T-cell (primary cell): ENCODE measurements around the gene RIF1. TPM values are rescaled to one million over a fixed set of nuclear protein-coding genes. Genes with fewer than 3 reads are reported as not detected.

Experiments
- ATAC-seq, 4 experiments: fragments of 200-7000 bp in 3 of 4; fragments of 150-1000 bp in 1 of 4; cut with Tn5 transposase; replicated peaks in 1 of 4; 1 replicate in 3 of 4; 2 replicates in 1 of 4; pipeline ENCODE4 v1.10.0; 2021; ENCODE audit warnings: moderate library complexity in 3 of 4, mild to moderate bottlenecking in 2 of 4, moderate number of reproducible peaks in 1 of 4
- CTCF ChIA-PET, 2 donors: fragments of 300-600 bp; sonication (Branson Sonifier 250); formaldehyde crosslinking; loops; one replicate each; lab custom pipeline; 2022; ENCODE audit warnings: antibody characterized with exemption in 2 of 2; lab: Charles Lee
- POLR2A ChIA-PET, 2 donors: fragments of 300-600 bp; sonication (Branson Sonifier 250); formaldehyde crosslinking; loops; one replicate each; lab custom pipeline; 2022; ENCODE audit warnings: antibody characterized with exemption in 2 of 2; lab: Charles Lee
- DNase-seq, 35 experiments: peaks; one replicate each; pipeline versions ENCODE4 v3.0.0 to v3.0.0-alpha.2; 2013 to 2023
- H3K27ac ChIP-seq: one replicate; pipeline ENCODE4 v1.5.1; 2013; ENCODE audit warnings: low read length
- H3K27me3 ChIP-seq, 2 experiments: replicated peaks in 1 of 2; 1 replicate in 1 of 2; 2 replicates in 1 of 2; pipeline versions ENCODE4 v1.6.1 to v1.7.0; 2013; ENCODE audit warnings: low read length in 1 of 2, mixed read lengths in 1 of 2; ENCODE audit not compliant: control insufficient read depth in 2 of 2, insufficient read depth in 2 of 2; ENCODE audit errors: extremely low read depth in 1 of 2
- H3K36me3 ChIP-seq, 2 donors: 1 replicate in 1 of 2; 2 replicates in 1 of 2; pipeline versions ENCODE4 v1.6.1 to v1.7.0; 2013; ENCODE audit warnings: low read length in 1 of 2; ENCODE audit not compliant: control insufficient read depth in 2 of 2, insufficient read depth in 1 of 2; ENCODE audit errors: extremely low read depth in 1 of 2
- H3K4me1 ChIP-seq, 2 experiments: 1 replicate in 1 of 2; 2 replicates in 1 of 2; pipeline versions ENCODE4 v1.6.1 to v1.7.0; 2013; ENCODE audit warnings: low read length in 2 of 2, mixed read lengths in 1 of 2; ENCODE audit not compliant: insufficient read depth in 2 of 2, control insufficient read depth in 1 of 2; ENCODE audit errors: extremely low read depth in 1 of 2
- H3K4me3 ChIP-seq, 2 donors: 1 replicate in 1 of 2; 2 replicates in 1 of 2; pipeline versions ENCODE4 v1.5.1 to v1.7.0; 2013; ENCODE audit warnings: mild to moderate bottlenecking in 2 of 2, low read length in 1 of 2, moderate library complexity in 1 of 2; ENCODE audit not compliant: control insufficient read depth in 1 of 2; ENCODE audit errors: extremely low read depth in 1 of 2
- H3K9me3 ChIP-seq: 2 replicates; pipeline ENCODE4 v1.7.0; 2013
- H3K27ac Mint-ChIP-seq, 2 donors: one replicate each; pipeline ENCODE4 v1.8.0; 2020 to 2021; ENCODE audit warnings: mild to moderate bottlenecking in 2 of 2, mixed read lengths in 2 of 2
- H3K27me3 Mint-ChIP-seq, 2 donors: one replicate each; pipeline ENCODE4 v1.8.0; 2021 to 2022; ENCODE audit warnings: mixed read lengths in 2 of 2
- H3K36me3 Mint-ChIP-seq: one replicate; pipeline ENCODE4 v1.8.0; 2021; ENCODE audit warnings: mixed read lengths
- H3K4me1 Mint-ChIP-seq, 3 donors: one replicate each; pipeline ENCODE4 v1.8.0; 2020 to 2022; ENCODE audit warnings: mixed read lengths in 3 of 3, mild to moderate bottlenecking in 1 of 3
- H3K4me3 Mint-ChIP-seq, 3 donors: one replicate each; pipeline ENCODE4 v1.8.0; 2020 to 2022; ENCODE audit warnings: mild to moderate bottlenecking in 3 of 3, mixed read lengths in 3 of 3, moderate library complexity in 3 of 3
- H3K9me3 Mint-ChIP-seq, 3 donors: one replicate each; pipeline ENCODE4 v1.8.0; 2020 to 2022; ENCODE audit warnings: mixed read lengths in 3 of 3
- WGBS: methylation state at CpG from one replicate; pipeline ENCODE4 v1.1.5; 2013; ENCODE audit warnings: missing lambda C conversion rate; ENCODE audit not compliant: insufficient coverage; 5-methylcytosine and 5-hydroxymethylcytosine counted together
- total RNA-seq, 35 experiments: library from RNA in 6 of 35; stranded (reverse) in 6 of 35; fragments of 120-200 nt in 1 of 35; gene quantifications; one replicate each; pipeline versions ENCODE4 v1.2.1 to v1.2.4 and lab custom pipeline; 2013 to 2026

The RIF1 gene
- total RNA-seq, 5 donors from 2014 or later (not counting 1 experiment from before 2014, with no cell fraction given) = 46.6 to 68.3 (median 58.3) TPM

GRCh38 chr2:151470556-151470955 is 60.9 kb downstream of the RIF1 start:
- Histone ChIP-seq H3K4me1 (no peaks in the 10 kb centered on the region), H3K9me3 (no peaks in the 10 kb centered on the region), H3K27me3 (no peaks in the 10 kb centered on the region), H3K36me3 (peaks cover 7 to 63% of the 10 kb centered on the region in 2 donors), H3K27ac (no peak overlapping the region), H3K4me3 (no peak overlapping the region)
- ChIA-PET POLR2A (no interaction called here), CTCF (no interaction called here)
- no CpG with 5 or more reads among the region's 1 CpG for WGBS
- Mint-ChIP-seq H3K27ac (no peak overlapping the region), H3K27me3 (no peaks in the 10 kb centered on the region), H3K36me3 (peaks cover 75% of the 10 kb centered on the region), H3K4me3 (no peak overlapping the region), H3K9me3 (no peaks in the 10 kb centered on the region), H3K4me1 (peaks cover 0 to 9% (median under 1%) of the 10 kb centered on the region in 3 donors)
- no peak for DNase-seq
- no peak for ATAC-seq

GRCh38 chr2:151472966-151473365 is 63.3 kb downstream of the RIF1 start:
- H3K27me3 Mint-ChIP-seq = no peaks in the 10 kb centered on the region
- H3K4me3 Mint-ChIP-seq = no peak overlapping the region
- Histone ChIP-seq H3K4me1 (no peaks in the 10 kb centered on the region), H3K27me3 (no peaks in the 10 kb centered on the region), H3K9me3 (no peaks in the 10 kb centered on the region), H3K36me3 (peaks cover 10 to 58% of the 10 kb centered on the region in 2 donors), H3K27ac (no peak overlapping the region), H3K4me3 (no peak overlapping the region)
- ATAC-seq (no peak), DNase-seq (no peak)
- ChIA-PET CTCF (no interaction called here), POLR2A (no interaction called here)
- no peak overlapping the region for H3K27ac Mint-ChIP-seq
- H3K9me3 Mint-ChIP-seq = no peaks in the 10 kb centered on the region
- WGBS = 67% methylated on average over 1 of the region's 3 CpGs
- peaks cover 69% of the 10 kb centered on the region for H3K36me3 Mint-ChIP-seq
- peaks cover 0 to 9% (median 0%) of the 10 kb centered on the region in 3 donors for H3K4me1 Mint-ChIP-seq

- ATAC-seq (no peak), DNase-seq (no peak)
- Histone ChIP-seq H3K36me3 (peaks cover 10 to 40% of the 10 kb centered on the region in 2 donors), H3K27ac (no peak overlapping the region), H3K27me3 (no peaks in the 10 kb centered on the region), H3K9me3 (no peaks in the 10 kb centered on the region), H3K4me1 (no peaks in the 10 kb centered on the region), H3K4me3 (no peak overlapping the region)
- Mint-ChIP-seq H3K27ac (no peak overlapping the region), H3K4me3 (no peak overlapping the region), H3K36me3 (peaks cover 62% of the 10 kb centered on the region), H3K9me3 (no peaks in the 10 kb centered on the region), H3K4me1 (peaks cover 0 to 9% (median 0%) of the 10 kb centered on the region in 3 donors), H3K27me3 (no peaks in the 10 kb centered on the region)
- WGBS = no CpG with 5 or more reads among the region's 2 CpGs
- ChIA-PET POLR2A (no interaction called here), CTCF (no interaction called here)
These were observed 65.4 kb downstream of the RIF1 start for GRCh38 chr2:151475071-151475470.

- no peaks in the 10 kb centered on the region for H3K9me3 ChIP-seq
- H3K36me3 ChIP-seq = peaks cover 7 to 30% of the 10 kb centered on the region in 2 donors
- no peaks in the 10 kb centered on the region for H3K27me3 ChIP-seq
- WGBS = no CpG with 5 or more reads among the region's 1 CpG
- no peaks in the 10 kb centered on the region for H3K4me1 ChIP-seq
- H3K4me3 Mint-ChIP-seq = no peak overlapping the region
- H3K36me3 Mint-ChIP-seq = peaks cover 64% of the 10 kb centered on the region
- H3K9me3 Mint-ChIP-seq = no peaks in the 10 kb centered on the region
- DNase-seq (no peak), ATAC-seq (no peak)
- no peak overlapping the region for H3K27ac ChIP-seq
- no peak overlapping the region for H3K4me3 ChIP-seq
- H3K27me3 Mint-ChIP-seq = no peaks in the 10 kb centered on the region
- H3K27ac Mint-ChIP-seq = no peak overlapping the region
- ChIA-PET CTCF (no interaction called here), POLR2A (interaction anchor here (1.0 to 1.3 kb wide), 2 partner anchors 15 to 36 kb away, joined by 3 to 4 read pairs; no protein-coding TSS in a partner anchor)
- H3K4me1 Mint-ChIP-seq = peaks cover 0 to 7% (median 4%) of the 10 kb centered on the region in 3 donors
These were observed 66.6 kb downstream of the RIF1 start for GRCh38 chr2:151476287-151476686.

GRCh38 chr2:151478011-151478410 is 68.3 kb downstream of the RIF1 start:
- DNase-seq (no peak), ATAC-seq (no peak)
- H3K9me3 ChIP-seq = no peaks in the 10 kb centered on the region
- no peak overlapping the region for H3K4me3 ChIP-seq
- peaks cover 60% of the 10 kb centered on the region for H3K36me3 Mint-ChIP-seq
- no peak overlapping the region for H3K27ac Mint-ChIP-seq
- no peaks in the 10 kb centered on the region for H3K27me3 Mint-ChIP-seq
- no peaks in the 10 kb centered on the region for H3K9me3 Mint-ChIP-seq
- H3K4me1 Mint-ChIP-seq = peaks cover 0 to 4% (median 0%) of the 10 kb centered on the region in 3 donors
- no peaks in the 10 kb centered on the region for H3K27me3 ChIP-seq
- H3K4me1 ChIP-seq = no peaks in the 10 kb centered on the region
- H3K27ac ChIP-seq = no peak overlapping the region
- peaks cover 7 to 30% of the 10 kb centered on the region in 2 donors for H3K36me3 ChIP-seq
- no peak overlapping the region for H3K4me3 Mint-ChIP-seq
- WGBS = 97% methylated on average over 4 of the region's 4 CpGs
- ChIA-PET CTCF (no interaction called here), POLR2A (interaction anchor here (0.6 kb wide), 2 partner anchors 63 to 146 kb away, joined by 3 to 7 read pairs; no protein-coding TSS in a partner anchor)

- ATAC-seq (no peak), DNase-seq (no peak)
- Mint-ChIP-seq H3K9me3 (no peaks in the 10 kb centered on the region), H3K27me3 (no peaks in the 10 kb centered on the region), H3K36me3 (peaks cover 69% of the 10 kb centered on the region), H3K4me3 (no peak overlapping the region), H3K4me1 (peaks cover 0 to 4% (median 0%) of the 10 kb centered on the region in 3 donors), H3K27ac (no peak overlapping the region)
- Histone ChIP-seq H3K4me1 (no peaks in the 10 kb centered on the region), H3K4me3 (no peak overlapping the region), H3K9me3 (no peaks in the 10 kb centered on the region), H3K27me3 (no peaks in the 10 kb centered on the region), H3K27ac (no peak overlapping the region), H3K36me3 (peaks cover 3 to 9% of the 10 kb centered on the region in 2 donors)
- ChIA-PET CTCF (no interaction called here), POLR2A (no interaction called here)
- no CpG with 5 or more reads among the region's 5 CpGs for WGBS
These were observed 72.0 kb downstream of the RIF1 start for GRCh38 chr2:151481744-151482143.
